ENCODE data around the gene HGFAC.

DNA sequence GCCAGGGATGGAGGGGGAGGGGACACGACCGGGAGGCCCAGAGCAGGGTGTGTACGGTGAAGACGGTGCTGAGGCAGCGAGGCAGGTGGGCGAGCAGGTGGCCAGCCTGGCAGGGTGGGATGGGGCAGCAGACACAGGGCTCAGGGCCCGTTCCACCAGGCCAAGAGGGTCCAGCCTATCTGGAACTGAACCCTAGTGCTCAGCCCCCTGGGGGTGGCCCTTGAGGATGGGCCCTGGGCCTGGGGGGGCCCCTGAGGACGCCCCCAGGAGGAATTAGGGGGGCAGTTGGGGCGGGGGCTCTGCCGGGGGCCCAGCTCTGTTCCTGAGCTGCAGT, 3.0 kb upstream of the HGFAC start:
- TF ChIP-seq, protein P1, sequence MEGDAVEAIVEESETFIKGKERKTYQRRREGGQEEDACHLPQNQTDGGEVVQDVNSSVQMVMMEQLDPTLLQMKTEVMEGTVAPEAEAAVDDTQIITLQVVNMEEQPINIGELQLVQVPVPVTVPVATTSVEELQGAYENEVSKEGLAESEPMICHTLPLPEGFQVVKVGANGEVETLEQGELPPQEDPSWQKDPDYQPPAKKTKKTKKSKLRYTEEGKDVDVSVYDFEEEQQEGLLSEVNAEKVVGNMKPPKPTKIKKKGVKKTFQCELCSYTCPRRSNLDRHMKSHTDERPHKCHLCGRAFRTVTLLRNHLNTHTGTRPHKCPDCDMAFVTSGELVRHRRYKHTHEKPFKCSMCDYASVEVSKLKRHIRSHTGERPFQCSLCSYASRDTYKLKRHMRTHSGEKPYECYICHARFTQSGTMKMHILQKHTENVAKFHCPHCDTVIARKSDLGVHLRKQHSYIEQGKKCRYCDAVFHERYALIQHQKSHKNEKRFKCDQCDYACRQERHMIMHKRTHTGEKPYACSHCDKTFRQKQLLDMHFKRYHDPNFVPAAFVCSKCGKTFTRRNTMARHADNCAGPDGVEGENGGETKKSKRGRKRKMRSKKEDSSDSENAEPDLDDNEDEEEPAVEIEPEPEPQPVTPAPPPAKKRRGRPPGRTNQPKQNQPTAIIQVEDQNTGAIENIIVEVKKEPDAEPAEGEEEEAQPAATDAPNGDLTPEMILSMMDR (IDR thresholded peaks at IDR 0.05): no peak
- TF ChIP-seq POLR2A (IDR thresholded peaks at IDR 0.05): no peak

Data from suprapubic skin (tissue), 3 donors.